HG02943 (cell line): ENCODE measurements around the gene HLA-DMA.

Experiments used
- ATAC-seq: cut with Tn5 transposase; IDR thresholded peaks from one replicate; pipeline ENCODE4 v1.9.1; 2021; ENCODE audit warnings: mild to moderate bottlenecking, low read depth, moderate library complexity; ENCODE audit not compliant: unreplicated experiment

The HLA-DMA gene

DNA sequence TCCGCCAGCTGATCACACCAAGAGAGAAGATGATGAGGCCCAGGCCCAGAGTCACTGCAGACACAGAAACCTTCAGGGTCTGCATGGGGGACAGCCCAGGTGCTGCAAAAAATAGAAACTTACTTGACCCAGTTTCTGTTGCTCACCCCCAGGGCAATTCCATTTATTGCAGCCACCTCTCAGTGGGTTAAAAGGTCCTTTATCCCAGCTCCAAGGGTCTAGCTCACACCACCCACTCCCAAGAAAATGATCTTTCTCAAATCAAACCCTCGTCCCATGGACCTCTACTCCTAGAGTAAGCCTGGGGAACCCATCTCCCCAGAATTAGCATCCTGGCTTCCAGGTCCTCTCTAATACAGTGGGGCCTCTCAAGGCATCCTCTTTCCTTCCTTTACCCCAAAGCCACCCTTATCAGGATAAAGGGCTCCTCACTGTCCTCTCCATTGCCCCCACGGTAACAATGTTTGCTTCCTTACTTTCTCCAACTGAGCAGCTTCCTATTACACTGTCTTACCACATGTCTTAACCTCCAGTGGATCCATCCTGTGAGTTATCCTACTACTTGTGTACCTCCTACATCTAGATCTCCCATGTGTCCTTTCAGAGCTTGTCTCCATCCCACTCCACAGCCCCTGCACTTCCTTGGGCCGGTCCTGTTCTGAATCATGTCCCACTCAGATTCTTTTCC lies 17.2 kb downstream of the HLA-DMA start:
- no peak for ATAC-seq

DNA sequence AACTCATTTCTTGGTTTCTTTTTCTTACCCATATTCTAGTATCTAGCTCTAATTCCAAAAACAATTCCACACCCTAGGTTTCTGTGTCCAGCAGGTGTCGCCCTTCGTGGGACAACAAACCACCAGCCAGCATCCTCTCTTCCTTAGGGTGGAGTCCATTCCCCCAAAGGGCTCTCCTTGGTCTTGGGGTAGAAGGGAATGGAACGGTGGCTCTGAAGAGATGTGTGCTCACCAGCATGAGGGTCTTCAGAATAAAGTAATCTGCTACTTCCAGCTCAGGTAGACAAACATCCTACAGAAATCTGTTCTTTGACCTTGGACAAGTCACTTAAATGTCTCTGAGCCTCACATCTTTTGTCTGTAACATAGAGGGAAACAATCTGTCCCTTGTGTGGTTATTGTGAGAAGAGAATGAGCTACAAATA lies 19.2 kb downstream of the HLA-DMA start:
- no peak for ATAC-seq

DNA sequence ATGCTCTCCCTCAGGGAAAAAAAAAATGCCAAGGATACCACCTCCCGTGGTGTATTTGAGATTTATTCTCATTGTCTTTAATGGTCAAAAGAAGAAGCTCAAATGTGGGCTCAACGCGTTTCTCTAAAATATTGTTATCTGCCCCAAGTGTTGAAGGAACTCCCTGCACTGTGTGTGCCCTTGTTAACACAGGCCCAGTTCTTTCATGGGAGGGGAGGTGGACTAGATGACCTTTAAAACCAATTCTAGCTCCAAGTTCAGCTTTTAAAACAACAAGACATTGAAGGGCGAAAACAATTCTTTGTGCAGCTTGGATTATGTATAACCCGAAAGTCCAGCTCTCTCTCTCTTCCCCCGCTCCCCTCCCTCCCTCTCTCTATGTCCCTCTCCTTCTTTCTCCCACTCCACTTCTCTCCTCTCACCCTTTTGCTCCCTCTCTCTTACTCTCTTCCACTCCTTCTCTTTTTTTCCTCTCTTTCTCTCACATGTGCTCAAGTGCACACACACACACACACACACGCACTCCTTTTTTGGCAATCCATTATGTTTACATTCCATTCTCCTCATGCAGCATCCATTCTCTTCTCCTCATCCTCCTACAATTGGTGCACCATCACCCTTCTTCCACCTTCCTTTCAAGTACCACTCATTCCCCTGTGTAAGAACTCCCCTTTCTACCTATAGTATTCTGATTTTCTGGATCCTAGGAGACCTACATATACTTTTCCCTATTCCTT lies 20.6 kb downstream of the HLA-DMA start:
- ATAC-seq: no peak

DNA sequence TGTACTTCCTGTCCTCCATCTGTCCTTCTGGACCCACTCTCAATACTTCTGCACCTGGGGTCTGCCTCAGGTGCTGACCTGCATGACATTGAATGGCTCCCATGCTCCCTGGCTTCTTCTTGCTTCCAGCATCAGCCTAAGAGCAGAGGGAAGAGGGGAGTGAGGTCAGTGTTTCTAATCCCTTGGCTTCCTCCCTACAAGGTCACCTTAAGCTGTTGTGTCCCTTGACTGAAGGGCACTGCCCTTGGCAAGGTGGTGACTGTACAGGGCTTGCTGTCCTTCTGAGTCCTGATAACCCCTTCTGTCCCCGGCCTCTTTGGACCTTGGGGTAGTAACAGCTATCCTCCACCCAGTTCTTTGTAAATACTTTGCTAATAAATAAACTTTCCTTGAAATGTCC lies 21.7 kb downstream of the HLA-DMA start:
- ATAC-seq: no peak

- ATAC-seq: no peak
Observed at GRCh38 chr6:32922083-32922482, 30.8 kb downstream of the HLA-DMA start.

- ATAC-seq: no peak
Observed at GRCh38 chr6:32920715-32921114, 32.2 kb downstream of the HLA-DMA start.

- ATAC-seq: no peak
Observed at GRCh38 chr6:32912951-32913350, 39.9 kb downstream of the HLA-DMA start.

- ATAC-seq: no peak
Observed at GRCh38 chr6:32908897-32909296, 44.0 kb downstream of the HLA-DMA start.

- ATAC-seq: no peak
Observed at GRCh38 chr6:32906539-32906938, 46.4 kb downstream of the HLA-DMA start.

GRCh38 chr6:32905078-32905477 lies 47.8 kb downstream of the HLA-DMA start:
- ATAC-seq: no peak

DNA sequence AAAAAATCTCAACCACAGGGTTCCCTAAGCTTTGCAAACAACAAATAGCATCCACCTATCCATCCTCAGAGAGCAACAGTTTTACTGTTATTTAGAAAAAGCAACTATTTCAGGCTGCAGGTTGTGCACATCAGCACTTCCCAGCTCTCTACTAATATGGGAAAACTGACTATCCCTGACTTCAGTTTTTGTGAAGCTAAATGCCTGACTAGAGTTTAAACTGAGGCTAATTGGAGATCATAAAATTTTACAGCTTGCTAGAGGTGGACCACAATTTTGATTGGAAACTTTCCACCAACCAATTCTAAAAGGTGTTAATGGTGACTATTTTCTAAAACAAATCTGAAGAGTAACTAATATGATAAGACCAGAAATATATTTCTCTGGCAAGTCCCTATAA lies 48.9 kb downstream of the HLA-DMA start:
- no peak for ATAC-seq
